PFSK-1 (cell line): Measurements from ENCODE around the gene RYR2.

Experiments used
- FOXP2 ChIP-seq: optimal IDR thresholded peaks from 2 replicates; pipeline ENCODE3; 2011; ENCODE audit warnings: borderline replicate concordance, control low read depth, inconsistent platforms; ENCODE audit not compliant: insufficient read depth; ENCODE audit errors: extremely low read length, extremely low read depth
- POLR2AphosphoS5 ChIP-seq: IDR thresholded peaks from 2 replicates; pipeline ENCODE4 v1.6.1; 2012; ENCODE audit warnings: low read depth, mild to moderate bottlenecking, control low read depth, low read length, moderate library complexity
- SIN3A ChIP-seq: IDR thresholded peaks from 2 replicates; pipeline ENCODE4 v1.6.1; 2012; ENCODE audit warnings: mild to moderate bottlenecking, low read length, moderate library complexity, borderline replicate concordance; ENCODE audit not compliant: insufficient read depth
- TAF1 ChIP-seq: IDR thresholded peaks from 2 replicates; pipeline ENCODE4 v1.6.1; 2012; ENCODE audit warnings: low read length, control low read depth, borderline replicate concordance; ENCODE audit not compliant: insufficient read depth
- TF ChIP-seq, protein P1 (sequence below), 2 experiments: IDR thresholded peaks; 2 replicates each; pipeline versions ENCODE4 v1.6.1 to v1.8.0; 2011 to 2012; ENCODE audit warnings: low read depth in 2 of 2, low read length in 2 of 2, control low read depth in 1 of 2, inconsistent platforms in 1 of 2, mild to moderate bottlenecking in 1 of 2, moderate library complexity in 1 of 2; ENCODE audit not compliant: insufficient read depth in 1 of 2

RYR2 gene

GRCh38 chr1:237492359-237492758 is 450.4 kb downstream of the RYR2 start:
- TF ChIP-seq FOXP2 (no peak), POLR2AphosphoS5 (no peak), TAF1 (no peak), SIN3A (no peak)
- TF ChIP-seq, protein P1, sequence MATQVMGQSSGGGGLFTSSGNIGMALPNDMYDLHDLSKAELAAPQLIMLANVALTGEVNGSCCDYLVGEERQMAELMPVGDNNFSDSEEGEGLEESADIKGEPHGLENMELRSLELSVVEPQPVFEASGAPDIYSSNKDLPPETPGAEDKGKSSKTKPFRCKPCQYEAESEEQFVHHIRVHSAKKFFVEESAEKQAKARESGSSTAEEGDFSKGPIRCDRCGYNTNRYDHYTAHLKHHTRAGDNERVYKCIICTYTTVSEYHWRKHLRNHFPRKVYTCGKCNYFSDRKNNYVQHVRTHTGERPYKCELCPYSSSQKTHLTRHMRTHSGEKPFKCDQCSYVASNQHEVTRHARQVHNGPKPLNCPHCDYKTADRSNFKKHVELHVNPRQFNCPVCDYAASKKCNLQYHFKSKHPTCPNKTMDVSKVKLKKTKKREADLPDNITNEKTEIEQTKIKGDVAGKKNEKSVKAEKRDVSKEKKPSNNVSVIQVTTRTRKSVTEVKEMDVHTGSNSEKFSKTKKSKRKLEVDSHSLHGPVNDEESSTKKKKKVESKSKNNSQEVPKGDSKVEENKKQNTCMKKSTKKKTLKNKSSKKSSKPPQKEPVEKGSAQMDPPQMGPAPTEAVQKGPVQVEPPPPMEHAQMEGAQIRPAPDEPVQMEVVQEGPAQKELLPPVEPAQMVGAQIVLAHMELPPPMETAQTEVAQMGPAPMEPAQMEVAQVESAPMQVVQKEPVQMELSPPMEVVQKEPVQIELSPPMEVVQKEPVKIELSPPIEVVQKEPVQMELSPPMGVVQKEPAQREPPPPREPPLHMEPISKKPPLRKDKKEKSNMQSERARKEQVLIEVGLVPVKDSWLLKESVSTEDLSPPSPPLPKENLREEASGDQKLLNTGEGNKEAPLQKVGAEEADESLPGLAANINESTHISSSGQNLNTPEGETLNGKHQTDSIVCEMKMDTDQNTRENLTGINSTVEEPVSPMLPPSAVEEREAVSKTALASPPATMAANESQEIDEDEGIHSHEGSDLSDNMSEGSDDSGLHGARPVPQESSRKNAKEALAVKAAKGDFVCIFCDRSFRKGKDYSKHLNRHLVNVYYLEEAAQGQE (IDR thresholded peaks at IDR 0.05; ENCODE audit: insufficient read depth in 1 of 2, low read depth in 2 of 2, low read length in 2 of 2) = no peak

DNA sequence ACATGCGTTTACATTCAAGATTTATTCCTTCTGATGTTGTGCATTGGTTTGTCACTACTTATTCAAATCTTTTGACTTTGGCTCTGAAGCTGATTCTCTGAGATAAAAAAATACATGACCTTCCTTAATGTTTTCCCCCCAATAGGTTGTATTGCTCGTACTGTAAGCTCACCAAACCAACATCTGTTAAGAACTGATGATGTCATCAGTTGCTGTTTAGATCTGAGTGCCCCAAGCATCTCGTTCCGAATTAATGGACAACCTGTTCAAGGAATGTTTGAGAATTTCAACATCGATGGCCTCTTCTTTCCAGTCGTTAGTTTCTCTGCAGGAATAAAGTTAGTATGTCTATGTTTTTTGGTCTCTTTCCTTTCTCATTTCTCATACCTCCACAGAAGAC is 458.6 kb downstream of the RYR2 start:
- TF ChIP-seq FOXP2 (no peak), POLR2AphosphoS5 (no peak), TAF1 (no peak), SIN3A (no peak)
- TF ChIP-seq, protein P1 (IDR thresholded peaks at IDR 0.05; ENCODE audit: insufficient read depth in 1 of 2, low read depth in 2 of 2, low read length in 2 of 2) = no peak

DNA sequence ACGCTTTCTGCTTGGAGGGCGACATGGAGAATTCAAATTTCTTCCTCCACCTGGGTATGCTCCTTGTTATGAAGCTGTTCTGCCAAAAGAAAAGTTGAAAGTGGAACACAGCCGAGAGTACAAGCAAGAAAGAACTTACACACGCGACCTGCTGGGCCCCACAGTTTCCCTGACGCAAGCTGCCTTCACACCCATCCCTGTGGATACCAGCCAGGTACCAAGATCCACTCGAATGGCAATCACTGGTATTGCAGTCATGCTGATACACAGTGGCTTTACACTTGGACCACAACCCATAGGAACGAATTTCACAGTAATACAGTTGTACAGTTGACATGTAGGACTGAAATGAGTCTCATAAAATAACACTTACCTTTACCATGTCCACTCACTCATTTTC is 461.3 kb downstream of the RYR2 start:
- TF ChIP-seq SIN3A (no peak), FOXP2 (no peak), POLR2AphosphoS5 (no peak), TAF1 (no peak)
- TF ChIP-seq, protein P1 (IDR thresholded peaks at IDR 0.05; ENCODE audit: insufficient read depth in 1 of 2, low read depth in 2 of 2, low read length in 2 of 2) = no peak

- TF ChIP-seq SIN3A = no peak
- TF ChIP-seq, protein P1 (IDR thresholded peaks at IDR 0.05; ENCODE audit: insufficient read depth in 1 of 2, low read depth in 2 of 2, low read length in 2 of 2) = no peak
- no peak for TF ChIP-seq POLR2AphosphoS5
- TF ChIP-seq TAF1 = no peak
- TF ChIP-seq FOXP2 = no peak
Measured at GRCh38 chr1:237507005-237507404, 465.0 kb downstream of the RYR2 start.

- no peak for TF ChIP-seq FOXP2
- TF ChIP-seq POLR2AphosphoS5 = no peak
- TF ChIP-seq TAF1 = no peak
- no peak for TF ChIP-seq SIN3A
- TF ChIP-seq, protein P1 (IDR thresholded peaks at IDR 0.05; ENCODE audit: insufficient read depth in 1 of 2, low read depth in 2 of 2, low read length in 2 of 2) = no peak
Measured at GRCh38 chr1:237509748-237510147, 467.8 kb downstream of the RYR2 start.
